Endothelial cell of umbilical vein (primary cell): Measurements from ENCODE around the gene TMEM208. TPM values are rescaled to one million over a fixed set of nuclear protein-coding genes. Genes with fewer than 3 reads are reported as not detected.

Source experiments
- BruUV-seq: library from RNA; stranded (reverse); fragments of 400-500 nt; replicated peaks from 2 replicates; lab custom pipeline; 2021; lab: Mats Ljungman, UMichigan
- CTCF ChIA-PET: fragments of 300-600, 350-600 bp; sonication (Branson Sonifier 250); formaldehyde crosslinking; loops from one replicate; lab custom pipeline; 2021; ENCODE audit warnings: antibody characterized with exemption, inconsistent platforms; lab: Charles Lee
- POLR2A ChIA-PET: fragments of 300-600, 350-600 bp; sonication (Branson Sonifier 250); formaldehyde crosslinking; loops from one replicate; lab custom pipeline; 2021; ENCODE audit warnings: antibody characterized with exemption, inconsistent platforms; lab: Charles Lee
- DNase-seq: peaks from one replicate; pipeline ENCODE4 v3.0.0-alpha.2; 2011; ENCODE audit warnings: low read depth, low spot score
- FAIRE-seq: peaks from 2 replicates; lab custom pipeline; 2011; peaks lifted over from hg19 to GRCh38; lab: Jason Lieb, UNC
- H2AFZ ChIP-seq: 2 replicates; pipeline ENCODE4 v1.6.0; 2012; ENCODE audit warnings: low read depth, low read length, control low read depth, inconsistent platforms
- H3K27ac ChIP-seq: 2 replicates; pipeline ENCODE4 v1.5.1; 2011; ENCODE audit warnings: low read depth, mild to moderate bottlenecking, control low read depth, low read length, moderate library complexity; ENCODE audit not compliant: insufficient read depth
- H3K27me3 ChIP-seq, 2 experiments: 2 replicates each; pipeline versions ENCODE4 v1.6.0 to v1.6.1; 2011; ENCODE audit warnings: low read length in 2 of 2, mixed read lengths in 1 of 2; ENCODE audit not compliant: control insufficient read depth in 2 of 2, insufficient read depth in 2 of 2
- H3K36me3 ChIP-seq, 2 experiments: 2 replicates in 1 of 2; 3 replicates in 1 of 2; pipeline ENCODE4 v1.5.1; 2011; ENCODE audit warnings: low read length in 2 of 2, mild to moderate bottlenecking in 1 of 2, moderate library complexity in 1 of 2; ENCODE audit not compliant: control insufficient read depth in 2 of 2, insufficient read depth in 2 of 2; ENCODE audit errors: extremely low read depth in 1 of 2
- H3K4me1 ChIP-seq: 3 replicates; pipeline ENCODE4 v1.5.1; 2011; ENCODE audit warnings: mild to moderate bottlenecking, low read length; ENCODE audit not compliant: control insufficient read depth, insufficient read depth; ENCODE audit errors: extremely low read depth
- H3K4me2 ChIP-seq: 2 replicates; pipeline ENCODE4 v1.6.1; 2011; ENCODE audit warnings: low read length, control low read depth, mixed read lengths; ENCODE audit not compliant: insufficient read depth
- H3K4me3 ChIP-seq, 3 experiments: fragments of 200-600 bp in 1 of 3; sonication (generic), shearing (Covaris generic) in 1 of 3; replicated peaks in 1 of 3; 2 replicates each; pipeline ENCODE4 v1.5.1; 2011 to 2016; ENCODE audit warnings: control low read depth in 3 of 3, low read length in 3 of 3, mild to moderate bottlenecking in 2 of 3, inconsistent platforms in 1 of 3, low read depth in 1 of 3, moderate library complexity in 1 of 3; ENCODE audit not compliant: insufficient read depth in 1 of 3
- H3K79me2 ChIP-seq: 2 replicates; pipeline ENCODE4 v1.6.0; 2012; ENCODE audit warnings: low read length, inconsistent platforms; ENCODE audit not compliant: control insufficient read depth, insufficient read depth
- H3K9ac ChIP-seq: replicated peaks from 2 replicates; pipeline ENCODE3; 2011; ENCODE audit warnings: low read length, control low read depth; ENCODE audit not compliant: insufficient read depth; ENCODE audit errors: extremely low read depth
- H3K9me1 ChIP-seq: replicated peaks from 3 replicates; pipeline ENCODE4 v1.6.0; 2011; ENCODE audit warnings: mild to moderate bottlenecking, low read length; ENCODE audit not compliant: control insufficient read depth, insufficient read depth; ENCODE audit errors: extremely low read depth
- H3K9me3 ChIP-seq: replicated peaks from 2 replicates; pipeline ENCODE4 v1.5.1; 2012; ENCODE audit warnings: low read length, inconsistent platforms; ENCODE audit not compliant: control insufficient read depth, insufficient read depth
- H4K20me1 ChIP-seq: replicated peaks from 2 replicates; pipeline ENCODE3; 2011; ENCODE audit warnings: mild to moderate bottlenecking, low read length; ENCODE audit not compliant: control insufficient read depth, insufficient read depth; ENCODE audit errors: extremely low read depth
- CTCF ChIP-seq, 2 donors: IDR thresholded peaks; 1 replicate in 1 of 2; 2 replicates in 1 of 2; pipeline ENCODE4 v1.5.1; 2011; ENCODE audit warnings: low read length in 2 of 2, mild to moderate bottlenecking in 2 of 2, moderate library complexity in 2 of 2, control low read depth in 1 of 2, inconsistent platforms in 1 of 2, low read depth in 1 of 2; ENCODE audit not compliant: insufficient read depth in 1 of 2; ENCODE audit errors: extremely low read depth in 1 of 2
- EZH2 ChIP-seq: IDR thresholded peaks from 2 replicates; pipeline ENCODE4 v1.6.1; 2012; ENCODE audit warnings: borderline replicate concordance, low read depth, mild to moderate bottlenecking, moderate library complexity, low read length, inconsistent platforms; ENCODE audit not compliant: severe bottlenecking
- FOS ChIP-seq: IDR thresholded peaks from 2 replicates; pipeline ENCODE4 v1.6.1; 2011; ENCODE audit warnings: mild to moderate bottlenecking, low read length, moderate library complexity, borderline replicate concordance; ENCODE audit not compliant: insufficient read depth
- GATA2 ChIP-seq: IDR thresholded peaks from 2 replicates; pipeline ENCODE4 v1.7.0; 2011; ENCODE audit warnings: low read depth, mild to moderate bottlenecking, moderate library complexity, mixed read lengths, low read length; ENCODE audit not compliant: insufficient read length, insufficient read depth
- JUN ChIP-seq: IDR thresholded peaks from 2 replicates; pipeline ENCODE4 v1.6.1; 2011; ENCODE audit warnings: borderline replicate concordance, low read depth; ENCODE audit not compliant: insufficient read length, insufficient read depth
- MYC ChIP-seq: IDR thresholded peaks from one replicate; pipeline ENCODE4 v1.6.1; 2011; ENCODE audit warnings: mild to moderate bottlenecking, low read depth, low read length
- POLR2A ChIP-seq: IDR thresholded peaks from 2 replicates; pipeline ENCODE4 v1.6.1; 2012; ENCODE audit warnings: low read depth, mild to moderate bottlenecking, control low read depth, low read length
- POLR2AphosphoS5 ChIP-seq: IDR thresholded peaks from 2 replicates; pipeline ENCODE4 v1.6.1; 2012; ENCODE audit warnings: low read depth, mild to moderate bottlenecking, control low read depth, low read length, moderate library complexity; ENCODE audit not compliant: insufficient read depth
- dilution Hi-C: fragments of 300-500 bp; cut with MboI; formaldehyde crosslinking; loops from one replicate; pipeline ENCODE4 v1.15.0; 2019; ENCODE audit warnings: low sequenced_read_pairs; ENCODE audit not compliant: extremely low pct_ligation_motif_present
- intact Hi-C: fragments of 100-400 bp; cut with micrococcal nuclease; formaldehyde crosslinking; loops from one replicate; pipeline ENCODE4 v1.10.0; 2022
- polyA plus RNA-seq, 4 experiments: library from polyadenylated mRNA; depleted of rRNA in 3 of 4; stranded (reverse) in 3 of 4; unstranded in 1 of 4; fragments of >200 nt; gene quantifications; 2 replicates each; pipeline versions ENCODE4 v1.2.1 to v1.2.3, GENCODE V29; 2011 to 2012; ENCODE audit warnings: missing spikeins in 1 of 4
- total RNA-seq: library from RNA; stranded (reverse); gene quantifications from 2 replicates; pipeline ENCODE4 v1.2.3, GENCODE V29; 2021
- TF ChIP-seq, protein P1 (sequence below): IDR thresholded peaks from 2 replicates; pipeline ENCODE4 v1.6.1; 2011; ENCODE audit not compliant: insufficient read depth, insufficient read length

TMEM208 gene
- total and polyA plus RNA-seq, 2 donors (not counting 3 experiments of a cell fraction or from before 2014, with no cell fraction given): 35.3 to 94.0 TPM

DNA sequence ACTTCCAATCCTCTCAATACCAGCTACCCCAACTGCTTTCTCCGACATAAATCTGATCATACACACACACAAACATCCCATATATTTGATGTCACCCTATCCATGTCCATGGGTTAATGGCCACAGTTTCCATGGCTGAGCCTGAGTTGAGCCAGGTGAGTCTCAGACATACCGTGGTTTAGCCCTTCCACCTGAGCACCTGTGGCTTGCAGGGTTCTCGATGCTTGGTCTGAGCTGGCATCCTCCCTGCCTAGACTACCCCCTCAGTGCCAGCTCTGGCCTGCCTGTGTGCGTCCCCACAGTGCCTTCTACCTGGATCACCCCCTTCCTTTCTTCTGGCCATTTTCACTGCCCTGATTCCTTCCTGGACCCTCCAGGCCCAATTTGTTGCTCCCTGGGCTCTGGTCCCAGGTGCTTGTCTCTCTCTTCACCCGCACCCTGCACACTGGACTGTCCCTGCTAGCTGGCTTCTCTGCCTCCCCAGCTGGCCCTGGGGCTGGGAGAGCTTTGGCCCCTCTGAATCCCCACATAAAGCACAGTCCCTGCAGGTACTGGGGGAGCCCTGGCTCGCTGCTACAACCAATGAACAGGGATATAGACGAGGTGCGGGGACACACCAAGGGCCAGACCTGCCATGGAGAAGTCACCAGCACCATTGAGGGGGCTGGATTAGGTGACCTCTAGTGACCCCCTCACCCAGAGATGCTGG is 20.6 kb upstream of the TMEM208 start:
- H2AFZ ChIP-seq: no peak overlapping the region
- intact Hi-C loops (no loop called here), dilution Hi-C loops (no loop called here)
- no TSS peak for BruUV-seq
- no peaks in the 10 kb centered on the region for H3K79me2 ChIP-seq
- no peak overlapping the region for H3K9ac ChIP-seq
- CTCF ChIA-PET: interaction anchor here (0.9 kb wide), 1 partner anchor 8 kb away, joined by 3 read pairs; no protein-coding TSS in a partner anchor
- no peaks in the 10 kb centered on the region for H3K9me1 ChIP-seq
- H3K27ac ChIP-seq: no peak overlapping the region
- H3K4me2 ChIP-seq: no peak overlapping the region
- peaks cover 0 to 26% of the 10 kb centered on the region in 2 experiments for H3K36me3 ChIP-seq
- POLR2A ChIA-PET: no interaction called here
- FAIRE-seq (no peak), DNase-seq (no peak)
- no peaks in the 10 kb centered on the region for H3K27me3 ChIP-seq
- no peaks in the 10 kb centered on the region for H3K4me1 ChIP-seq
- H3K9me3 ChIP-seq: no peaks in the 10 kb centered on the region
- no peaks in the 10 kb centered on the region for H4K20me1 ChIP-seq
- H3K4me3 ChIP-seq: no peak overlapping the region
- no peak for TF ChIP-seq JUN
- no peak for TF ChIP-seq FOS
- no peak for TF ChIP-seq EZH2
- no peak for TF ChIP-seq MYC
- TF ChIP-seq POLR2AphosphoS5: no peak
- TF ChIP-seq CTCF (IDR thresholded peaks at IDR 0.05; ENCODE audit: extremely low read depth in 1 of 2, insufficient read depth in 1 of 2, low read depth in 1 of 2, low read length in 2 of 2): no peak
- TF ChIP-seq POLR2A: no peak
- TF ChIP-seq, protein P1, sequence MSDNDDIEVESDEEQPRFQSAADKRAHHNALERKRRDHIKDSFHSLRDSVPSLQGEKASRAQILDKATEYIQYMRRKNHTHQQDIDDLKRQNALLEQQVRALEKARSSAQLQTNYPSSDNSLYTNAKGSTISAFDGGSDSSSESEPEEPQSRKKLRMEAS: no peak
- TF ChIP-seq GATA2: no peak
